Neural cell (in vitro differentiated cells): ENCODE measurements around the gene SH3BP5.

Experiments
- EP300 ChIP-seq: fragments of 450-650 bp; conservative IDR thresholded peaks from 2 replicates; pipeline ENCODE4 v1.6.1; 2014; ENCODE audit warnings: antibody characterized with exemption, mild to moderate bottlenecking, moderate library complexity; ENCODE audit not compliant: poor library complexity, severe bottlenecking
- EZH2 ChIP-seq: fragments of 200-600, 300-800 bp; shearing (Covaris generic), sonication (generic); IDR thresholded peaks from 2 replicates; pipeline ENCODE4 v1.6.1; 2014; ENCODE audit warnings: antibody characterized with exemption, low read length, borderline replicate concordance, mild to moderate bottlenecking; ENCODE audit not compliant: insufficient read depth, poor library complexity, severe bottlenecking
- MXI1 ChIP-seq: fragments of 450-650 bp; conservative IDR thresholded peaks from 2 replicates; pipeline ENCODE4 v1.6.1; 2014; ENCODE audit warnings: antibody characterized with exemption, mild to moderate bottlenecking; ENCODE audit not compliant: poor library complexity, severe bottlenecking
- POLR2AphosphoS5 ChIP-seq: IDR thresholded peaks from 2 replicates; pipeline ENCODE4 v1.6.1; 2012
- RAD21 ChIP-seq: fragments of 450-650 bp; conservative IDR thresholded peaks from 2 replicates; pipeline ENCODE4 v1.6.1; 2014; ENCODE audit warnings: antibody characterized with exemption, mild to moderate bottlenecking, moderate library complexity
- SMC3 ChIP-seq: fragments of 450-650 bp; conservative IDR thresholded peaks from 2 replicates; pipeline ENCODE4 v1.6.1; 2014; ENCODE audit warnings: antibody characterized with exemption, mild to moderate bottlenecking, moderate library complexity; ENCODE audit not compliant: poor library complexity
- TAF1 ChIP-seq: IDR thresholded peaks from 2 replicates; pipeline ENCODE4 v1.6.1; 2012; ENCODE audit warnings: low read depth
- TF ChIP-seq, protein P1 (sequence below): fragments of 450-650 bp; IDR thresholded peaks from 2 replicates; pipeline ENCODE4 v1.5.1; 2014; ENCODE audit warnings: antibody characterized with exemption, mild to moderate bottlenecking, moderate library complexity; ENCODE audit not compliant: poor library complexity, severe bottlenecking
- TF ChIP-seq, protein P2 (sequence below): IDR thresholded peaks from 2 replicates; pipeline ENCODE4 v1.6.1; 2012; ENCODE audit warnings: borderline replicate concordance

DNA sequence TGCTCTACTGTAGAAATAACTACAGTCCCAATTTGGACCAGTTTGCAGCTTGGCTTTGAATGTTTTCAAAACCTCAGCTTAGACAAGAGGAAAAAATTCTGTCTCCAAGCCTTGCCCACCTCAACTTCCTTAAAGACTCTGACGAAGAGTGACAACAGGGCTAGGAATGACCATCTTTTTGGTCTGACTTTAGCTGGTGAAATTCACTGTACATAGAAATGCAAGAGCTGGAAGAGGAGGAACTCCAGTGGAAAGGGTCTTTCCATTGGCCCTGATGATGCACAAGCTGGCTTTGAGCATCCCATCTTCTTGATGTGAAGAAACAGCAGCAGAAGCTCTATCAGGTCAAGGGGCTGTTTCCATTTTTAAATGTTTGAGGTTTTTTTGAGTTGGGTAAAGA, 22.7 kb upstream of the SH3BP5 start:
- TF ChIP-seq EZH2 (no peak), RAD21 (no peak), POLR2AphosphoS5 (no peak), TAF1 (no peak), EP300 (no peak), SMC3 (no peak), MXI1 (no peak)
- TF ChIP-seq, protein P1, sequence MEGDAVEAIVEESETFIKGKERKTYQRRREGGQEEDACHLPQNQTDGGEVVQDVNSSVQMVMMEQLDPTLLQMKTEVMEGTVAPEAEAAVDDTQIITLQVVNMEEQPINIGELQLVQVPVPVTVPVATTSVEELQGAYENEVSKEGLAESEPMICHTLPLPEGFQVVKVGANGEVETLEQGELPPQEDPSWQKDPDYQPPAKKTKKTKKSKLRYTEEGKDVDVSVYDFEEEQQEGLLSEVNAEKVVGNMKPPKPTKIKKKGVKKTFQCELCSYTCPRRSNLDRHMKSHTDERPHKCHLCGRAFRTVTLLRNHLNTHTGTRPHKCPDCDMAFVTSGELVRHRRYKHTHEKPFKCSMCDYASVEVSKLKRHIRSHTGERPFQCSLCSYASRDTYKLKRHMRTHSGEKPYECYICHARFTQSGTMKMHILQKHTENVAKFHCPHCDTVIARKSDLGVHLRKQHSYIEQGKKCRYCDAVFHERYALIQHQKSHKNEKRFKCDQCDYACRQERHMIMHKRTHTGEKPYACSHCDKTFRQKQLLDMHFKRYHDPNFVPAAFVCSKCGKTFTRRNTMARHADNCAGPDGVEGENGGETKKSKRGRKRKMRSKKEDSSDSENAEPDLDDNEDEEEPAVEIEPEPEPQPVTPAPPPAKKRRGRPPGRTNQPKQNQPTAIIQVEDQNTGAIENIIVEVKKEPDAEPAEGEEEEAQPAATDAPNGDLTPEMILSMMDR, result no peak
- TF ChIP-seq, protein P2, sequence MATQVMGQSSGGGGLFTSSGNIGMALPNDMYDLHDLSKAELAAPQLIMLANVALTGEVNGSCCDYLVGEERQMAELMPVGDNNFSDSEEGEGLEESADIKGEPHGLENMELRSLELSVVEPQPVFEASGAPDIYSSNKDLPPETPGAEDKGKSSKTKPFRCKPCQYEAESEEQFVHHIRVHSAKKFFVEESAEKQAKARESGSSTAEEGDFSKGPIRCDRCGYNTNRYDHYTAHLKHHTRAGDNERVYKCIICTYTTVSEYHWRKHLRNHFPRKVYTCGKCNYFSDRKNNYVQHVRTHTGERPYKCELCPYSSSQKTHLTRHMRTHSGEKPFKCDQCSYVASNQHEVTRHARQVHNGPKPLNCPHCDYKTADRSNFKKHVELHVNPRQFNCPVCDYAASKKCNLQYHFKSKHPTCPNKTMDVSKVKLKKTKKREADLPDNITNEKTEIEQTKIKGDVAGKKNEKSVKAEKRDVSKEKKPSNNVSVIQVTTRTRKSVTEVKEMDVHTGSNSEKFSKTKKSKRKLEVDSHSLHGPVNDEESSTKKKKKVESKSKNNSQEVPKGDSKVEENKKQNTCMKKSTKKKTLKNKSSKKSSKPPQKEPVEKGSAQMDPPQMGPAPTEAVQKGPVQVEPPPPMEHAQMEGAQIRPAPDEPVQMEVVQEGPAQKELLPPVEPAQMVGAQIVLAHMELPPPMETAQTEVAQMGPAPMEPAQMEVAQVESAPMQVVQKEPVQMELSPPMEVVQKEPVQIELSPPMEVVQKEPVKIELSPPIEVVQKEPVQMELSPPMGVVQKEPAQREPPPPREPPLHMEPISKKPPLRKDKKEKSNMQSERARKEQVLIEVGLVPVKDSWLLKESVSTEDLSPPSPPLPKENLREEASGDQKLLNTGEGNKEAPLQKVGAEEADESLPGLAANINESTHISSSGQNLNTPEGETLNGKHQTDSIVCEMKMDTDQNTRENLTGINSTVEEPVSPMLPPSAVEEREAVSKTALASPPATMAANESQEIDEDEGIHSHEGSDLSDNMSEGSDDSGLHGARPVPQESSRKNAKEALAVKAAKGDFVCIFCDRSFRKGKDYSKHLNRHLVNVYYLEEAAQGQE, result no peak
